DND-41 (cell line): ENCODE measurements around the gene PLAC9.
A peak's percentile ranks its signal among the peaks of the same experiment; 100 is the strongest.

Source experiments
- ATAC-seq: fragments of 200-7000 bp; cut with Tn5 transposase; 3 replicates; pipeline ENCODE4 v1.9.1; 2021; ENCODE audit warnings: low read depth; ENCODE audit not compliant: insufficient read depth
- DNase-seq: peaks from one replicate; pipeline ENCODE4 v3.0.0-alpha.2; 2020
- H2AFZ ChIP-seq: 2 replicates; pipeline ENCODE4 v1.6.0; 2012; ENCODE audit warnings: low read depth, low read length
- H3K27ac ChIP-seq: 2 replicates; pipeline ENCODE4 v1.5.1; 2012; ENCODE audit warnings: low read length, inconsistent platforms
- H3K27me3 ChIP-seq: fragments of 200-600 bp; sonication (generic); 2 replicates; pipeline ENCODE4 v1.6.0; 2012; ENCODE audit warnings: low read length, mild to moderate bottlenecking, inconsistent platforms; ENCODE audit not compliant: insufficient read depth, poor library complexity
- H3K36me3 ChIP-seq: 2 replicates; pipeline ENCODE4 v1.5.1; 2012; ENCODE audit warnings: low read length, inconsistent platforms; ENCODE audit not compliant: insufficient read depth
- H3K4me1 ChIP-seq: 2 replicates; pipeline ENCODE4 v1.5.1; 2012; ENCODE audit warnings: mild to moderate bottlenecking, low read length; ENCODE audit not compliant: insufficient read depth
- H3K4me2 ChIP-seq: 2 replicates; pipeline ENCODE4 v1.6.0; 2012; ENCODE audit warnings: mild to moderate bottlenecking, moderate library complexity, low read length, inconsistent platforms; ENCODE audit not compliant: insufficient read depth
- H3K4me3 ChIP-seq, 2 experiments: fragments of 200-600 bp in 1 of 2; shearing (Covaris generic) in 1 of 2; 2 replicates each; pipeline ENCODE4 v1.5.1; 2012 to 2016; ENCODE audit warnings: inconsistent platforms in 2 of 2, low read length in 2 of 2, mild to moderate bottlenecking in 2 of 2, low read depth in 1 of 2, moderate library complexity in 1 of 2
- H3K79me2 ChIP-seq: 2 replicates; pipeline ENCODE4 v1.6.0; 2012; ENCODE audit warnings: low read length, inconsistent platforms; ENCODE audit not compliant: insufficient read depth
- H3K9ac ChIP-seq: 2 replicates; pipeline ENCODE4 v1.6.0; 2012; ENCODE audit warnings: low read depth, mild to moderate bottlenecking, inconsistent platforms, low read length, moderate library complexity
- H3K9me3 ChIP-seq: 2 replicates; pipeline ENCODE4 v1.5.1; 2012; ENCODE audit warnings: low read length, moderate library complexity, mild to moderate bottlenecking, inconsistent platforms; ENCODE audit not compliant: insufficient read depth, severe bottlenecking
- H4K20me1 ChIP-seq: 2 replicates; pipeline ENCODE4 v1.6.0; 2012; ENCODE audit warnings: low read length; ENCODE audit not compliant: insufficient read depth
- CTCF ChIP-seq: IDR thresholded peaks from 2 replicates; pipeline ENCODE4 v1.5.1; 2012; ENCODE audit warnings: borderline replicate concordance, low read length, moderate library complexity, mild to moderate bottlenecking; ENCODE audit not compliant: poor library complexity, severe bottlenecking; ENCODE audit errors: extremely low read depth
- EZH2 ChIP-seq: IDR thresholded peaks from 3 replicates; pipeline ENCODE4 v1.6.1; 2012; ENCODE audit warnings: borderline replicate concordance, low read depth, mild to moderate bottlenecking, moderate library complexity, low read length, inconsistent platforms; ENCODE audit not compliant: severe bottlenecking

Gene PLAC9

GRCh38 chr10:80174641-80175395, 42.3 kb downstream of the PLAC9 start:
- no peak for DNase-seq
- Histone ChIP-seq H3K79me2 (peaks cover 10% of the 10 kb centered on the region), H4K20me1 (peaks cover 67% of the 10 kb centered on the region)

DNA sequence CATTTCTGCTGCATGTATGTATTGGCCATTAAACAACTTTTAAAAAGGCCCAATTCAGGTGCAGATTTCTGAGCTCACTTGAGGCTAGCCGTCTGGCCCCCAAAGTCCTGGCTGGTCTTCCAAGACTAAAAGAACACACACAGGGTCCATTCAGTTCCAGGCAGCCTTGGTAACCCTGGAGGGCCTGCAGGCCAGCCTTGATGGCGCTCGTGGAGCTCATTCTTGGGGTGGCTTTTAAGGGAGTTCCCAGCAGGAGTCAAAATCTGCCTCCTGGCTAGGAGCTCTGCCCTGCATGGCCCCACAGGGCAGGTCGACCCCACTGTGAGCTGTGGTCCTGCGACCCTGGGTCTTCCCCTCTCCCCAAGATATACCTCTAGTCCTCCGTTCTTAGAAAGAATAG, 44.0 kb downstream of the PLAC9 start:
- H3K27ac ChIP-seq = no peak overlapping the region
- ATAC-seq (no peak), DNase-seq (no peak)
- no peak overlapping the region for H2AFZ ChIP-seq
- H4K20me1 ChIP-seq = peaks cover 67% of the 10 kb centered on the region
- H3K4me1 ChIP-seq = no peaks in the 10 kb centered on the region
- no peak for TF ChIP-seq EZH2
- no peak for TF ChIP-seq CTCF
- H3K4me3 ChIP-seq = no peak overlapping the region
- H3K79me2 ChIP-seq = peaks cover 21% of the 10 kb centered on the region
- H3K9ac ChIP-seq = no peak overlapping the region
- H3K36me3 ChIP-seq = no peaks in the 10 kb centered on the region
- H3K9me3 ChIP-seq = no peaks in the 10 kb centered on the region
- no peaks in the 10 kb centered on the region for H3K27me3 ChIP-seq
- H3K4me2 ChIP-seq = no peak overlapping the region

More at GRCh38 chr10:80174641-80175395, 42.3 kb downstream of the PLAC9 start:
- H3K9me3 ChIP-seq = no peaks in the 10 kb centered on the region
- H2AFZ ChIP-seq = no peak overlapping the region
- no peak overlapping the region for H3K4me3 ChIP-seq
- H3K4me1 ChIP-seq = no peaks in the 10 kb centered on the region
- no peak overlapping the region for H3K27ac ChIP-seq
- H3K4me2 ChIP-seq = no peak overlapping the region
- H3K27me3 ChIP-seq = no peaks in the 10 kb centered on the region
- TF ChIP-seq CTCF (no peak), EZH2 (no peak)
- H3K9ac ChIP-seq = no peak overlapping the region
- no peaks in the 10 kb centered on the region for H3K36me3 ChIP-seq
- no peak for ATAC-seq

DNA sequence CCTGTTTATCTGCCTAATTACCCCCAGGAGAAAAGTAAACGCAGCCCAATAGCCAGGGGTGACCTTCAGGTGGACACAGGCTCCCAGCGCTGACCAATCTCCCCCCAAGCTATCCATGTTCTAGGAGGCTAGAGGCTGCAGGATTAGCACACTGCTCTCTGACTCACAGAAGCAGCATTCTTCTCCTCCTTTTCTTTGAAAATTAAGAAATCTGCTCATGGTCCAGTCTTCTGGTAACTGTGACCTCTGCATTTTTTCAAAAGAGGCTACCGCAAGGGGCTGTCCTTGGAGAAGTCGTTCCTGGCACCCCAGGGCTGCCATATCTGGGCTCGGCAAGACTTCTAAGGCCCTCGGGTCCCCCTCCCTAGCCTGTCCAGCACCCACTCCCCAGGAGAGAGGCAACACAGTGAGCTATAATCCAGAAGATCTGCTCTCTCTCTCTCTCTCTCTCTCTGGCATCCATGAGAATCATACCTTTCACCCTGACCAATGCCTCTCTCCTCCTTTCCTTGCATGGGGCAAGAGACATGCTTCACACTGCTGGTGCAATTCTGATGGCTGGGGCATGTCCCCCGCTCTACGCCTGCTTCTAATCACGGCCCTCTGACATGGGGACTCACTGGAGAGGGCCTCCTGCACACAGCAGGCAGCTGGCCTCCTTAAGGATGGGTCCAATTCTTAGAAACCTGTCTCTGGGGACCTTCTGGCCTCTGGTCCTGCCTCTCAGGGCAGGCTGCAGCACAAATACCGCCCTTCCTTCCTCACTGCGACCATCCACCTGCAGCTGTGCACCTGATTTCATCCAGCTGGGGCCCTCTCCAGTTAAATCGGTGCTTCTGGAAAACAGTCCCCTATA, 45.5 kb downstream of the PLAC9 start:
- no peaks in the 10 kb centered on the region for H3K36me3 ChIP-seq
- no peak overlapping the region for H3K4me3 ChIP-seq
- H4K20me1 ChIP-seq = peaks cover 60% of the 10 kb centered on the region
- no peaks in the 10 kb centered on the region for H3K27me3 ChIP-seq
- TF ChIP-seq EZH2 (no peak), CTCF (no peak)
- DNase-seq (no peak), ATAC-seq (0 out of 3 replicates have a peak, but pooled peaks have one; percentile 24)
- peaks cover 30% of the 10 kb centered on the region for H3K79me2 ChIP-seq
- no peak overlapping the region for H3K27ac ChIP-seq
- no peak overlapping the region for H3K4me2 ChIP-seq
- no peak overlapping the region for H3K9ac ChIP-seq
- no peaks in the 10 kb centered on the region for H3K4me1 ChIP-seq
- no peak overlapping the region for H2AFZ ChIP-seq
- no peaks in the 10 kb centered on the region for H3K9me3 ChIP-seq
